ENCODE measurements around the gene ENG. TPM values are rescaled to one million over a fixed set of nuclear protein-coding genes. Genes with fewer than 3 reads are reported as not detected.

Gene ENG
- total RNA-seq, 1 donor from 2014 or later: 323 TPM

GRCh38 chr9:127788337-127789011, 66.0 kb downstream of the ENG start:
- no peak overlapping the region for H3K27ac ChIP-seq
- peaks cover 57% of the 10 kb centered on the region for H3K4me1 ChIP-seq
- H3K9me3 ChIP-seq: no peaks in the 10 kb centered on the region
- DNase-seq (no peak), ATAC-seq (no peak)
- TF ChIP-seq, protein P1, sequence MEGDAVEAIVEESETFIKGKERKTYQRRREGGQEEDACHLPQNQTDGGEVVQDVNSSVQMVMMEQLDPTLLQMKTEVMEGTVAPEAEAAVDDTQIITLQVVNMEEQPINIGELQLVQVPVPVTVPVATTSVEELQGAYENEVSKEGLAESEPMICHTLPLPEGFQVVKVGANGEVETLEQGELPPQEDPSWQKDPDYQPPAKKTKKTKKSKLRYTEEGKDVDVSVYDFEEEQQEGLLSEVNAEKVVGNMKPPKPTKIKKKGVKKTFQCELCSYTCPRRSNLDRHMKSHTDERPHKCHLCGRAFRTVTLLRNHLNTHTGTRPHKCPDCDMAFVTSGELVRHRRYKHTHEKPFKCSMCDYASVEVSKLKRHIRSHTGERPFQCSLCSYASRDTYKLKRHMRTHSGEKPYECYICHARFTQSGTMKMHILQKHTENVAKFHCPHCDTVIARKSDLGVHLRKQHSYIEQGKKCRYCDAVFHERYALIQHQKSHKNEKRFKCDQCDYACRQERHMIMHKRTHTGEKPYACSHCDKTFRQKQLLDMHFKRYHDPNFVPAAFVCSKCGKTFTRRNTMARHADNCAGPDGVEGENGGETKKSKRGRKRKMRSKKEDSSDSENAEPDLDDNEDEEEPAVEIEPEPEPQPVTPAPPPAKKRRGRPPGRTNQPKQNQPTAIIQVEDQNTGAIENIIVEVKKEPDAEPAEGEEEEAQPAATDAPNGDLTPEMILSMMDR (IDR thresholded peaks at IDR 0.05): no peak
- H3K27me3 ChIP-seq (ENCODE audit: low read depth): no peaks in the 10 kb centered on the region
- intact Hi-C loops (cut with DNase I): no loop called here
- peaks cover 66% of the 10 kb centered on the region for H3K36me3 ChIP-seq
- H3K4me3 ChIP-seq: no peak overlapping the region

DNA sequence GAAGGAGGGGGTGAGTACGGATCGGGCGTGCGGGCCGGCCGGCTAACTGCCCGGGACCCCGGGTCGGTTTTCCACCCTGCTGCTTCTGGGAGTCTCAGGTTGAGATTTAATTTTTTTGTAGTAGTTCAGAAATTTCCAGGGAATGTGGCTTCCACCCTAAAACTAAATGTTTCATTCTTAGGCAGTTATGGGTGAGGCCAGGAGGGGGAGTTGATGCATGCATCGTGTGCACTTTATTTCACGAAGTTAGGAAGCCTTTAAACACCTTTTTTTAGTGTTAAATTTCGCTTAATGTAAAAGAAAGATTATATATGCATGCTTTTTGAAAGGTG, 67.7 kb downstream of the ENG start:
- H3K9me3 ChIP-seq: no peaks in the 10 kb centered on the region
- H3K27me3 ChIP-seq (ENCODE audit: low read depth): no peaks in the 10 kb centered on the region
- H3K4me1 ChIP-seq: peaks cover 70% of the 10 kb centered on the region
- DNase-seq: no peak
- intact Hi-C loops (cut with DNase I): no loop called here
- peak overlapping the region; percentile 100 for H3K4me3 ChIP-seq
- ATAC-seq: no peak
- peak overlapping the region; percentile 95 for H3K27ac ChIP-seq
- H3K36me3 ChIP-seq: peaks cover 51% of the 10 kb centered on the region
- TF ChIP-seq, protein P1 (IDR thresholded peaks at IDR 0.05): peak; percentile 25

DNA sequence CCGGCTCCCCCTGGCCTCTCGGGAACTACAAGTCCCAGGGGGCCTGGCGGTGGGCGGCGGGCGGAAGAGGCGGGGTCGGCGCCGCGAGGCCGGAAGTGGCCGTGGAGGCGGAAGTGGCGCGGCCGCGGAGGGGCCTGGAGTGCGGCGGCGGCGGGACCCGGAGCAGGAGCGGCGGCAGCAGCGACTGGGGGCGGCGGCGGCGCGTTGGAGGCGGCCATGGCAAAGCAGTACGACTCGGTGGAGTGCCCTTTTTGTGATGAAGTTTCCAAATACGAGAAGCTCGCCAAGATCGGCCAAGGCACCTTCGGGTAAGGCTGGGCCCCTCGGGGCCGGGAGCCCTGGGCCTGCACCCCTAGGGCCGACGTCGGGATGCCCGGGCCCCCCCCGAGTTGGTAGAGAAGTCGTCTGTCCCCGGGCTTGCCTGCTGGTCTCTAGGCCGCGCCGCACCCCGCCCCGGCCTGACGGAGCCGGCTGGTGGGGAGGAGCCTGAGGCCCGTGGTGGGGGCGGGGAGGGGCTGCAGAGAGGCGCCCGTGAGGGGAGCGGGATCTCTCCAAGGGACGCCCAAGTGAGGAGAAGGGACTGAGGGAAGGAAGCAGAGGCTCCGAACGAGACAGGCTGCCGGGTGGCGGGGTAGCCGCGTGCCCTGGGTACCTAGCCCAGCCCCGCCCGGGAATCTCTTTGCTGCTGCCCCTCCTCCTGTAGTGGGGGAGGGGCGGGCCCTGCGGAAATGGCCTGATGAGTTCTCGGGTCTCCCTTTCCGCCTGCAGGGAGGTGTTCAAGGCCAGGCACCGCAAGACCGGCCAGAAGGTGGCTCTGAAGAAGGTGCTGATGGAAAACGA, 68.3 kb downstream of the ENG start, which contains the start of gene CDK9:
TSS of gene CDK9 (plus strand) at position 102 of the 840 bp plus-strand sequence. CDS start at position 217, 115 bp downstream.
- peak within 1 kb of the TSS; percentile 95 for H3K27ac ChIP-seq
- TF ChIP-seq, protein P1 (IDR thresholded peaks at IDR 0.05): no peak
- H3K4me1 ChIP-seq: peaks cover 76% of the 10 kb centered on the region
- peak; percentile 91 for DNase-seq
- H3K27me3 ChIP-seq (ENCODE audit: low read depth): no peaks in the 10 kb centered on the region
- peak within 1 kb of the TSS; percentile 100 for H3K4me3 ChIP-seq
- H3K36me3 ChIP-seq: peaks cover 45% of the 10 kb centered on the region
- ATAC-seq: peak; percentile 88 to 90
- intact Hi-C loops (cut with DNase I): no loop called here
- H3K9me3 ChIP-seq: no peaks in the 10 kb centered on the region

GRCh38 chr9:127785023-127785932, 69.2 kb downstream of the ENG start:
- peak; percentile 79 to 81 for ATAC-seq
- Histone ChIP-seq H3K36me3 (peaks cover 36% of the 10 kb centered on the region), H3K9me3 (no peaks in the 10 kb centered on the region), H3K27me3 (ENCODE audit: low read depth) (no peaks in the 10 kb centered on the region), H3K4me3 (peak overlapping the region; percentile 100), H3K4me1 (peaks cover 79% of the 10 kb centered on the region), H3K27ac (peak overlapping the region; percentile 95)
- TF ChIP-seq, protein P1 (IDR thresholded peaks at IDR 0.05): peak; percentile 88
- DNase-seq: peak; percentile 92
- intact Hi-C loops (cut with DNase I): no loop called here
